Breast epithelium (tissue), 3 donors: ENCODE data around the gene NPHP1.

Source experiments
- POLR2A ChIP-seq: fragments of 450-650 bp; IDR thresholded peaks from one replicate; pipeline ENCODE4 v1.6.1; 2016; ENCODE audit warnings: antibody characterized with exemption, mild to moderate bottlenecking, moderate library complexity
- TF ChIP-seq, protein P1 (sequence below), 3 donors: fragments of 450-650 bp; IDR thresholded peaks; one replicate each; pipeline ENCODE4 v1.5.1; 2016 to 2017; ENCODE audit warnings: antibody characterized with exemption in 3 of 3, mild to moderate bottlenecking in 3 of 3, moderate library complexity in 3 of 3

DNA sequence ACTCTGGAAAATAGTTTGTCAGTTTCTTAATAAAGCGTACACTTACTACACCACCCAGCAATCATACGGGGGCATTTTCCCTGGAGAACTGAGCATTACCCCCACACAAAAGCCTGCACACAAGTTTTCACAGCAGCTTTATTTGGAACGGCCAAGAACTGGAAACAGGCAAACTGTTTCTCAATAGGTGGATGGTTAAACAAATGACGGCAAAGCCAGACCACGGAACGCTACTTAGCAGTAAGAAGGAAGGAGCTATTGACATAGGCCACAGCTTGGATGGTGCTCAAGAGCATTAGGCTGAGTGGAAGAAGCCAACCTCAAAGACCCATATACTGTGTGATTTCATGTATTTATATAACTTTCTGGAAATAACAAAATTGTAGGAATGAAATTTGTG lies 98.2 kb downstream of the NPHP1 start:
- TF ChIP-seq, protein P1, sequence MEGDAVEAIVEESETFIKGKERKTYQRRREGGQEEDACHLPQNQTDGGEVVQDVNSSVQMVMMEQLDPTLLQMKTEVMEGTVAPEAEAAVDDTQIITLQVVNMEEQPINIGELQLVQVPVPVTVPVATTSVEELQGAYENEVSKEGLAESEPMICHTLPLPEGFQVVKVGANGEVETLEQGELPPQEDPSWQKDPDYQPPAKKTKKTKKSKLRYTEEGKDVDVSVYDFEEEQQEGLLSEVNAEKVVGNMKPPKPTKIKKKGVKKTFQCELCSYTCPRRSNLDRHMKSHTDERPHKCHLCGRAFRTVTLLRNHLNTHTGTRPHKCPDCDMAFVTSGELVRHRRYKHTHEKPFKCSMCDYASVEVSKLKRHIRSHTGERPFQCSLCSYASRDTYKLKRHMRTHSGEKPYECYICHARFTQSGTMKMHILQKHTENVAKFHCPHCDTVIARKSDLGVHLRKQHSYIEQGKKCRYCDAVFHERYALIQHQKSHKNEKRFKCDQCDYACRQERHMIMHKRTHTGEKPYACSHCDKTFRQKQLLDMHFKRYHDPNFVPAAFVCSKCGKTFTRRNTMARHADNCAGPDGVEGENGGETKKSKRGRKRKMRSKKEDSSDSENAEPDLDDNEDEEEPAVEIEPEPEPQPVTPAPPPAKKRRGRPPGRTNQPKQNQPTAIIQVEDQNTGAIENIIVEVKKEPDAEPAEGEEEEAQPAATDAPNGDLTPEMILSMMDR (IDR thresholded peaks at IDR 0.05) = no peak
- no peak for TF ChIP-seq POLR2A
